HG02981 (cell line): Measurements from ENCODE around the gene NTN4.
"Not testable (repeated sequence)": the region's sequence is repeated elsewhere in the genome, so short reads cannot be mapped to it uniquely, and the experiment has no call there.

Experiments used
- ATAC-seq: cut with Tn5 transposase; IDR thresholded peaks from one replicate; pipeline ENCODE4 v1.9.1; 2021; ENCODE audit warnings: mild to moderate bottlenecking, moderate library complexity; ENCODE audit not compliant: unreplicated experiment

Gene NTN4

GRCh38 chr12:95630496-95630895 is 160.1 kb downstream of the NTN4 start:
- ATAC-seq: no peak

GRCh38 chr12:95629392-95629791 is 161.2 kb downstream of the NTN4 start:
- ATAC-seq: no peak

- ATAC-seq: no peak
These were observed 163.7 kb downstream of the NTN4 start for GRCh38 chr12:95626854-95627253.

- ATAC-seq: no peak
These were observed 165.6 kb downstream of the NTN4 start for GRCh38 chr12:95625012-95625411.

GRCh38 chr12:95624589-95624988 is 166.0 kb downstream of the NTN4 start:
- no peak for ATAC-seq

GRCh38 chr12:95623554-95624170 is 166.9 kb downstream of the NTN4 start:
- no peak for ATAC-seq

- ATAC-seq: no peak
These were observed 167.7 kb downstream of the NTN4 start for GRCh38 chr12:95622879-95623278.

- no peak for ATAC-seq
These were observed 168.8 kb downstream of the NTN4 start for GRCh38 chr12:95621725-95622124.

GRCh38 chr12:95620171-95620570 is 170.4 kb downstream of the NTN4 start:
- no peak for ATAC-seq

GRCh38 chr12:95616470-95616869 is 174.1 kb downstream of the NTN4 start:
- ATAC-seq: not testable (repeated sequence)

GRCh38 chr12:95615749-95616148 is 174.8 kb downstream of the NTN4 start:
- no peak for ATAC-seq

- no peak for ATAC-seq
These were observed 176.1 kb downstream of the NTN4 start for GRCh38 chr12:95614390-95614982.

- no peak for ATAC-seq
These were observed 177.5 kb downstream of the NTN4 start for GRCh38 chr12:95613021-95613420.

GRCh38 chr12:95611676-95612309 is 178.8 kb downstream of the NTN4 start:
- ATAC-seq: no peak

- no peak for ATAC-seq
These were observed 182.1 kb downstream of the NTN4 start for GRCh38 chr12:95608252-95609033.
